GM12891 (cell line): ENCODE measurements around the gene NVL.
"Not testable (repeated sequence)": the region's sequence is repeated elsewhere in the genome, so short reads cannot be mapped to it uniquely, and the experiment has no call there.

Source experiments
- POLR2A ChIP-seq: IDR thresholded peaks from 2 replicates; pipeline ENCODE4 v1.6.1; 2011; ENCODE audit warnings: low read depth, low read length, control low read depth
- POLR2AphosphoS5 ChIP-seq: IDR thresholded peaks from 2 replicates; pipeline ENCODE4 v1.6.1; 2011; ENCODE audit warnings: low read depth, low read length, control low read depth
- POU2F2 ChIP-seq: IDR thresholded peaks from 2 replicates; pipeline ENCODE4 v1.6.1; 2011; ENCODE audit warnings: low read depth, mild to moderate bottlenecking, control low read depth, low read length, moderate library complexity
- SPI1 ChIP-seq: IDR thresholded peaks from 2 replicates; pipeline ENCODE4 v1.6.1; 2011; ENCODE audit warnings: low read depth, low read length, control low read depth
- TAF1 ChIP-seq: IDR thresholded peaks from 2 replicates; pipeline ENCODE4 v1.6.1; 2011; ENCODE audit warnings: low read depth, low read length, control low read depth

- not testable (repeated sequence) for TF ChIP-seq POLR2A, POLR2AphosphoS5, TAF1, SPI1, POU2F2
Measured at GRCh38 chr1:224205931-224206538, 123.9 kb downstream of the NVL start.
